Measurements from ENCODE around the gene SLC24A3.

SLC24A3 gene

GRCh38 chr20:19251506-19251905 lies 39.1 kb downstream of the SLC24A3 start:
- no peaks in the 10 kb centered on the region for H3K79me1 ChIP-seq (ENCODE audit: low read depth, low read length)
- H3K23ac ChIP-seq (ENCODE audit: low read depth, low read length, poor library complexity) = no peak overlapping the region
- no peak overlapping the region for H2AK5ac ChIP-seq (ENCODE audit: low read depth, low read length)
- no CpG with 5 or more reads among the region's 4 CpGs for WGBS, 2 donors (ENCODE audit: extremely low coverage in 2 of 2, insufficient read length in 2 of 2, insufficient replicate concordance in 1 of 2)
- no peak overlapping the region for H4K91ac ChIP-seq (ENCODE audit: low read depth, low read length, poor library complexity)
- no peak overlapping the region for H3K4ac ChIP-seq (ENCODE audit: low read length)
- no peak overlapping the region for H2BK12ac ChIP-seq (ENCODE audit: low read length)
- no peaks in the 10 kb centered on the region for H3K9me3 ChIP-seq (replicated peaks in 1 of 2; ENCODE audit: control insufficient read depth in 2 of 2, insufficient read depth in 1 of 2, low read depth in 1 of 2, low read length in 2 of 2)
- no peaks in the 10 kb centered on the region for H3K27me3 ChIP-seq (ENCODE audit: control insufficient read depth in 3 of 3, insufficient read depth in 3 of 3, low read depth in 1 of 3, low read length in 3 of 3)
- no peak overlapping the region for H3K14ac ChIP-seq (ENCODE audit: low read length)
- no peak overlapping the region for H3K9ac ChIP-seq (ENCODE audit: low read depth, low read length, poor library complexity)
- H3K18ac ChIP-seq (ENCODE audit: low read length) = no peak overlapping the region
- no peak overlapping the region for H2BK15ac ChIP-seq (ENCODE audit: low read length)
- H4K8ac ChIP-seq (ENCODE audit: low read depth, low read length) = no peak overlapping the region
- H3K4me3 ChIP-seq (ENCODE audit: low read length in 2 of 2) = no peak overlapping the region
- DNase-seq (ENCODE audit: low spot score) = no peak
- no peak overlapping the region for H3K4me2 ChIP-seq (ENCODE audit: insufficient read depth, low read length, poor library complexity, severe bottlenecking)
- H3K4me1 ChIP-seq (ENCODE audit: control insufficient read depth in 2 of 2, insufficient read depth in 1 of 2, low read depth in 1 of 2, low read length in 2 of 2) = no peaks in the 10 kb centered on the region
- H3K27ac ChIP-seq (replicated peaks; ENCODE audit: low read length) = no peak overlapping the region
- no peak overlapping the region for H2BK120ac ChIP-seq (ENCODE audit: low read depth, low read length)
- no peaks in the 10 kb centered on the region for H3K36me3 ChIP-seq (replicated peaks in 1 of 2; ENCODE audit: control insufficient read depth in 2 of 2, insufficient read depth in 2 of 2, low read length in 2 of 2)
- H2AFZ ChIP-seq (ENCODE audit: low read length) = no peak overlapping the region
- no peak overlapping the region for H2BK5ac ChIP-seq (ENCODE audit: low read length)

GRCh38 chr20:19251958-19252357 lies 39.5 kb downstream of the SLC24A3 start:
- Histone ChIP-seq H3K14ac (ENCODE audit: low read length) (no peak overlapping the region), H2AFZ (ENCODE audit: low read length) (no peak overlapping the region), H2AK5ac (ENCODE audit: low read depth, low read length) (no peak overlapping the region), H2BK15ac (ENCODE audit: low read length) (no peak overlapping the region), H3K4me2 (ENCODE audit: insufficient read depth, low read length, poor library complexity, severe bottlenecking) (no peak overlapping the region), H3K27me3 (ENCODE audit: control insufficient read depth in 3 of 3, insufficient read depth in 3 of 3, low read depth in 1 of 3, low read length in 3 of 3) (no peaks in the 10 kb centered on the region), H3K4ac (ENCODE audit: low read length) (no peak overlapping the region), H3K4me3 (ENCODE audit: low read length in 2 of 2) (no peak overlapping the region), H3K18ac (ENCODE audit: low read length) (no peak overlapping the region), H4K91ac (ENCODE audit: low read depth, low read length, poor library complexity) (no peak overlapping the region), H4K8ac (ENCODE audit: low read depth, low read length) (no peak overlapping the region), H2BK5ac (ENCODE audit: low read length) (no peak overlapping the region), H3K23ac (ENCODE audit: low read depth, low read length, poor library complexity) (no peak overlapping the region), H3K9me3 (replicated peaks in 1 of 2; ENCODE audit: control insufficient read depth in 2 of 2, insufficient read depth in 1 of 2, low read depth in 1 of 2, low read length in 2 of 2) (no peaks in the 10 kb centered on the region), H2BK120ac (ENCODE audit: low read depth, low read length) (no peak overlapping the region), H2BK12ac (ENCODE audit: low read length) (no peak overlapping the region), H3K79me1 (ENCODE audit: low read depth, low read length) (no peaks in the 10 kb centered on the region), H3K36me3 (replicated peaks in 1 of 2; ENCODE audit: control insufficient read depth in 2 of 2, insufficient read depth in 2 of 2, low read length in 2 of 2) (no peaks in the 10 kb centered on the region), H3K4me1 (ENCODE audit: control insufficient read depth in 2 of 2, insufficient read depth in 1 of 2, low read depth in 1 of 2, low read length in 2 of 2) (no peaks in the 10 kb centered on the region), H3K27ac (replicated peaks; ENCODE audit: low read length) (no peak overlapping the region), H3K9ac (ENCODE audit: low read depth, low read length, poor library complexity) (no peak overlapping the region)
- no CpG with 5 or more reads among the region's 3 CpGs for WGBS, 2 donors (ENCODE audit: extremely low coverage in 2 of 2, insufficient read length in 2 of 2, insufficient replicate concordance in 1 of 2)
- no peak for DNase-seq (ENCODE audit: low spot score)

GRCh38 chr20:19252451-19253120 lies 40.1 kb downstream of the SLC24A3 start:
- WGBS, 2 donors (ENCODE audit: extremely low coverage in 2 of 2, insufficient read length in 2 of 2, insufficient replicate concordance in 1 of 2) = no CpG with 5 or more reads among the region's 5 CpGs
- no peaks in the 10 kb centered on the region for H3K9me3 ChIP-seq (replicated peaks in 1 of 2; ENCODE audit: control insufficient read depth in 2 of 2, insufficient read depth in 1 of 2, low read depth in 1 of 2, low read length in 2 of 2)
- H3K23ac ChIP-seq (ENCODE audit: low read depth, low read length, poor library complexity) = no peak overlapping the region
- H2BK120ac ChIP-seq (ENCODE audit: low read depth, low read length) = no peak overlapping the region
- H4K91ac ChIP-seq (ENCODE audit: low read depth, low read length, poor library complexity) = no peak overlapping the region
- no peak overlapping the region for H3K4ac ChIP-seq (ENCODE audit: low read length)
- H4K8ac ChIP-seq (ENCODE audit: low read depth, low read length) = no peak overlapping the region
- H2AFZ ChIP-seq (ENCODE audit: low read length) = no peak overlapping the region
- no peaks in the 10 kb centered on the region for H3K79me1 ChIP-seq (ENCODE audit: low read depth, low read length)
- H2BK5ac ChIP-seq (ENCODE audit: low read length) = no peak overlapping the region
- H3K36me3 ChIP-seq (replicated peaks in 1 of 2; ENCODE audit: control insufficient read depth in 2 of 2, insufficient read depth in 2 of 2, low read length in 2 of 2) = no peaks in the 10 kb centered on the region
- no peak overlapping the region for H3K9ac ChIP-seq (ENCODE audit: low read depth, low read length, poor library complexity)
- H3K18ac ChIP-seq (ENCODE audit: low read length) = no peak overlapping the region
- H3K27ac ChIP-seq (replicated peaks; ENCODE audit: low read length) = no peak overlapping the region
- H2BK15ac ChIP-seq (ENCODE audit: low read length) = no peak overlapping the region
- H3K14ac ChIP-seq (ENCODE audit: low read length) = no peak overlapping the region
- no peaks in the 10 kb centered on the region for H3K27me3 ChIP-seq (ENCODE audit: control insufficient read depth in 3 of 3, insufficient read depth in 3 of 3, low read depth in 1 of 3, low read length in 3 of 3)
- no peak overlapping the region for H2AK5ac ChIP-seq (ENCODE audit: low read depth, low read length)
- no peak overlapping the region for H2BK12ac ChIP-seq (ENCODE audit: low read length)
- H3K4me3 ChIP-seq (ENCODE audit: low read length in 2 of 2) = no peak overlapping the region
- DNase-seq (ENCODE audit: low spot score) = no peak
- H3K4me1 ChIP-seq (ENCODE audit: control insufficient read depth in 2 of 2, insufficient read depth in 1 of 2, low read depth in 1 of 2, low read length in 2 of 2) = no peaks in the 10 kb centered on the region
- no peak overlapping the region for H3K4me2 ChIP-seq (ENCODE audit: insufficient read depth, low read length, poor library complexity, severe bottlenecking)

- WGBS, 2 donors (ENCODE audit: extremely low coverage in 2 of 2, insufficient read length in 2 of 2, insufficient replicate concordance in 1 of 2) = no CpG with 5 or more reads among the region's 5 CpGs
- Histone ChIP-seq H3K4ac (ENCODE audit: low read length) (no peak overlapping the region), H3K9ac (ENCODE audit: low read depth, low read length, poor library complexity) (no peak overlapping the region), H3K27me3 (ENCODE audit: control insufficient read depth in 3 of 3, insufficient read depth in 3 of 3, low read depth in 1 of 3, low read length in 3 of 3) (no peaks in the 10 kb centered on the region), H2AFZ (ENCODE audit: low read length) (no peak overlapping the region), H3K27ac (replicated peaks; ENCODE audit: low read length) (no peak overlapping the region), H2BK120ac (ENCODE audit: low read depth, low read length) (no peak overlapping the region), H3K23ac (ENCODE audit: low read depth, low read length, poor library complexity) (no peak overlapping the region), H3K79me1 (ENCODE audit: low read depth, low read length) (no peaks in the 10 kb centered on the region), H2BK15ac (ENCODE audit: low read length) (no peak overlapping the region), H4K91ac (ENCODE audit: low read depth, low read length, poor library complexity) (no peak overlapping the region), H4K8ac (ENCODE audit: low read depth, low read length) (no peak overlapping the region), H3K36me3 (replicated peaks in 1 of 2; ENCODE audit: control insufficient read depth in 2 of 2, insufficient read depth in 2 of 2, low read length in 2 of 2) (no peaks in the 10 kb centered on the region), H2AK5ac (ENCODE audit: low read depth, low read length) (no peak overlapping the region), H2BK5ac (ENCODE audit: low read length) (no peak overlapping the region), H3K18ac (ENCODE audit: low read length) (no peak overlapping the region), H3K9me3 (replicated peaks in 1 of 2; ENCODE audit: control insufficient read depth in 2 of 2, insufficient read depth in 1 of 2, low read depth in 1 of 2, low read length in 2 of 2) (no peaks in the 10 kb centered on the region), H3K4me3 (ENCODE audit: low read length in 2 of 2) (no peak overlapping the region), H3K4me1 (ENCODE audit: control insufficient read depth in 2 of 2, insufficient read depth in 1 of 2, low read depth in 1 of 2, low read length in 2 of 2) (no peaks in the 10 kb centered on the region), H2BK12ac (ENCODE audit: low read length) (no peak overlapping the region), H3K14ac (ENCODE audit: low read length) (no peak overlapping the region), H3K4me2 (ENCODE audit: insufficient read depth, low read length, poor library complexity, severe bottlenecking) (no peak overlapping the region)
- DNase-seq (ENCODE audit: low spot score) = no peak
These were observed 40.9 kb downstream of the SLC24A3 start for GRCh38 chr20:19253316-19253715.
